PC-9 (cell line): ENCODE results near the gene GPR176. TPM values are rescaled to one million over a fixed set of nuclear protein-coding genes. Genes with fewer than 3 reads are reported as not detected.

Experiments used
- BruUV-seq: library from RNA; stranded (reverse); fragments of 400-500 nt; replicated peaks from 2 replicates; lab custom pipeline; 2021; lab: Mats Ljungman, UMichigan
- CTCF ChIA-PET: fragments of 300-600 bp; sonication (Branson Sonifier 250); formaldehyde crosslinking; loops from one replicate; lab custom pipeline; 2022; ENCODE audit warnings: antibody characterized with exemption; lab: Charles Lee
- POLR2A ChIA-PET: fragments of 300-600 bp; sonication (Branson Sonifier 250); formaldehyde crosslinking; loops from one replicate; lab custom pipeline; 2022; ENCODE audit warnings: antibody characterized with exemption; ENCODE audit not compliant: unreplicated experiment; lab: Charles Lee
- DNase-seq, 2 experiments: peaks; one replicate each; pipeline versions ENCODE4 v3.0.0 to v3.0.0-alpha.2; 2015 to 2022; ENCODE audit warnings: mixed read lengths in 1 of 2
- H2AFZ ChIP-seq: fragments of 200-600 bp; sonication (generic); 2 replicates; pipeline ENCODE4 v1.8.1; 2017; ENCODE audit warnings: antibody characterized with exemption
- H3F3A ChIP-seq: fragments of 200-600 bp; sonication (generic); 2 replicates; pipeline ENCODE4 v1.8.1; 2017; ENCODE audit warnings: antibody characterized with exemption, mild to moderate bottlenecking, low read depth; ENCODE audit not compliant: insufficient read depth
- H3K27ac ChIP-seq: fragments of 200-600 bp; sonication (generic); 2 replicates; pipeline ENCODE4 v1.6.1; 2016; ENCODE audit warnings: mixed run types
- H3K27me3 ChIP-seq: fragments of 200-600 bp; sonication (generic); 2 replicates; pipeline ENCODE4 v1.6.1; 2016; ENCODE audit warnings: low read depth, mixed run types; ENCODE audit not compliant: insufficient read depth
- H3K36me3 ChIP-seq: fragments of 200-600 bp; sonication (generic); 2 replicates; pipeline ENCODE4 v1.6.1; 2016; ENCODE audit warnings: low read depth, mixed run types
- H3K4me1 ChIP-seq: fragments of 200-600 bp; sonication (generic); replicated peaks from 2 replicates; pipeline ENCODE4 v1.6.1; 2016; ENCODE audit warnings: mixed run types; ENCODE audit not compliant: insufficient read depth
- H3K4me2 ChIP-seq: fragments of 200-600 bp; sonication (generic); 2 replicates; pipeline ENCODE4 v1.6.1; 2017; ENCODE audit warnings: mixed run types
- H3K4me3 ChIP-seq: fragments of 200-600 bp; sonication (generic); 2 replicates; pipeline ENCODE4 v1.6.1; 2016; ENCODE audit warnings: mixed run types
- H3K79me2 ChIP-seq: fragments of 200-600 bp; sonication (generic); 2 replicates; pipeline ENCODE4 v1.6.1; 2017; ENCODE audit warnings: low read depth, mixed run types
- H3K9me2 ChIP-seq: fragments of 200-600 bp; sonication (generic); 2 replicates; pipeline ENCODE4 v1.8.1; 2017; ENCODE audit warnings: mild to moderate bottlenecking; ENCODE audit not compliant: insufficient read depth
- H3K9me3 ChIP-seq: fragments of 200-600 bp; sonication (generic); 2 replicates; pipeline ENCODE4 v1.8.1; 2016; ENCODE audit warnings: low read depth; ENCODE audit not compliant: insufficient read depth
- H4K20me1 ChIP-seq: fragments of 200-600 bp; sonication (generic); 2 replicates; pipeline ENCODE4 v1.8.1; 2017; ENCODE audit not compliant: insufficient read depth
- EZH2 ChIP-seq: fragments of 200-600 bp; sonication (generic); IDR thresholded peaks from 2 replicates; pipeline ENCODE4 v1.8.0; 2017; ENCODE audit warnings: antibody characterized with exemption, low read depth
- intact Hi-C: fragments of 100-400 bp; cut with micrococcal nuclease; formaldehyde crosslinking; loops from one replicate; pipeline ENCODE4 v1.10.0; 2022; ENCODE audit not compliant: unreplicated experiment
- total RNA-seq: library from RNA; stranded (reverse); gene quantifications from 2 replicates; pipeline ENCODE4 v1.2.3, GENCODE V29; 2021
- TF ChIP-seq, protein P1 (sequence below): fragments of 200-600 bp; sonication (generic); conservative IDR thresholded peaks from 2 replicates; pipeline ENCODE4 v1.6.1; 2017; ENCODE audit warnings: mixed run types, antibody characterized with exemption, mild to moderate bottlenecking, moderate library complexity

The GPR176 gene
- total RNA-seq, 1 experiment from 2014 or later = 4.7 TPM

DNA sequence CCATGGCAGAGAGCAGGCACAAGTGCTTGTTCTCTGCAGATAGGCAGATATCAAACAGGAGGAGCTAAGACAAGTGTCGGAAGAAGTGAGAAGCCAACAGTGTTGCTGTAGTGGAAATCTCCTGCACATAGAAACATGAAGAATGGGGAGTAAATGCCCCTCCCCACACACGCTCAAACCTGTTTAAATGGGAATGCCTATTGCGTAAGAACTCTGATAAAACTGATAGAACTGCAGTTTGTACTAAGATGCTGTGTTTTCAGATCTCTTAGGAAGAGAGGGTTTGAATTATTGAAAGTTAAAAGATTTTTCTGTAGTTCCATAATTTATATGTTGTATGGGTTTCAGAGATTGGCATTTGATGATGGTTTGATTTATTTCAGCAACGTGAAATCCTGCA, 33.5 kb upstream of the GPR176 start:
- Histone ChIP-seq H3K4me1 (no peaks in the 10 kb centered on the region), H3K36me3 (0 out of 2 replicates have a peak, but pooled peaks cover 5% of the 10 kb centered on the region), H3K9me2 (no peaks in the 10 kb centered on the region), H3K4me3 (no peak overlapping the region), H2AFZ (no peak overlapping the region), H3K9me3 (no peaks in the 10 kb centered on the region), H3K79me2 (no peaks in the 10 kb centered on the region), H3K4me2 (no peak overlapping the region), H4K20me1 (no peaks in the 10 kb centered on the region), H3F3A (no peaks in the 10 kb centered on the region), H3K27me3 (no peaks in the 10 kb centered on the region), H3K27ac (no peak overlapping the region)
- no peak for DNase-seq
- TF ChIP-seq, protein P1, sequence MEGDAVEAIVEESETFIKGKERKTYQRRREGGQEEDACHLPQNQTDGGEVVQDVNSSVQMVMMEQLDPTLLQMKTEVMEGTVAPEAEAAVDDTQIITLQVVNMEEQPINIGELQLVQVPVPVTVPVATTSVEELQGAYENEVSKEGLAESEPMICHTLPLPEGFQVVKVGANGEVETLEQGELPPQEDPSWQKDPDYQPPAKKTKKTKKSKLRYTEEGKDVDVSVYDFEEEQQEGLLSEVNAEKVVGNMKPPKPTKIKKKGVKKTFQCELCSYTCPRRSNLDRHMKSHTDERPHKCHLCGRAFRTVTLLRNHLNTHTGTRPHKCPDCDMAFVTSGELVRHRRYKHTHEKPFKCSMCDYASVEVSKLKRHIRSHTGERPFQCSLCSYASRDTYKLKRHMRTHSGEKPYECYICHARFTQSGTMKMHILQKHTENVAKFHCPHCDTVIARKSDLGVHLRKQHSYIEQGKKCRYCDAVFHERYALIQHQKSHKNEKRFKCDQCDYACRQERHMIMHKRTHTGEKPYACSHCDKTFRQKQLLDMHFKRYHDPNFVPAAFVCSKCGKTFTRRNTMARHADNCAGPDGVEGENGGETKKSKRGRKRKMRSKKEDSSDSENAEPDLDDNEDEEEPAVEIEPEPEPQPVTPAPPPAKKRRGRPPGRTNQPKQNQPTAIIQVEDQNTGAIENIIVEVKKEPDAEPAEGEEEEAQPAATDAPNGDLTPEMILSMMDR = no peak
- TF ChIP-seq EZH2 = no peak
- BruUV-seq = no TSS peak
- CTCF ChIA-PET = no interaction called here
- POLR2A ChIA-PET = interaction anchor here (0.7 to 0.8 kb wide), 2 partner anchors 231 to 1233 kb away, joined by 3 to 4 read pairs; no protein-coding TSS in a partner anchor
- intact Hi-C loops = no loop called here

DNA sequence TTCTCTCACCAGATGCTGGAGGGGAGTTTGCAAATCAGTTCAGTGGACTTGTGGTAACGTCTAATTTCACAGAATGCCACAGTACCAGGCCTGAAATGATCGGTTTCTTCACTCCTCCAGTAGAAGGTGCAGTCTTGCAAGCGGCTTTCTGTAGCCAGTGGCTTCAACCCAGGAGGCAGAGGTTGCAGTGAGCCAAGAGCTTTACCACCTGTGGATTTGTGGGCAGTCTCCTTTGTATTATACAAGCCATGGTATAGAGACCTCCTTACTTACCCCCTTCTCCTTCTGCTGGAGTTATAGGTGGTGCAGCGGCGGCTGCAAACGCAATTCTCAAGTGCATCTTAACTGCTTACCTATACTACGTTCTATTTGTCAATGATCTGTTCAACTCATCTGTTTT, 31.5 kb upstream of the GPR176 start:
- Histone ChIP-seq H4K20me1 (no peaks in the 10 kb centered on the region), H3K36me3 (0 out of 2 replicates have a peak, but pooled peaks cover 5% of the 10 kb centered on the region), H2AFZ (no peak overlapping the region), H3K27me3 (no peaks in the 10 kb centered on the region), H3K4me2 (no peak overlapping the region), H3F3A (no peaks in the 10 kb centered on the region), H3K79me2 (no peaks in the 10 kb centered on the region), H3K9me3 (no peaks in the 10 kb centered on the region), H3K4me3 (no peak overlapping the region), H3K9me2 (no peaks in the 10 kb centered on the region), H3K4me1 (no peaks in the 10 kb centered on the region), H3K27ac (no peak overlapping the region)
- TF ChIP-seq EZH2 = no peak
- TF ChIP-seq, protein P1 = no peak
- DNase-seq = no peak
- POLR2A ChIA-PET = no interaction called here
- intact Hi-C loops = no loop called here
- CTCF ChIA-PET = no interaction called here
- BruUV-seq = no TSS peak

DNA sequence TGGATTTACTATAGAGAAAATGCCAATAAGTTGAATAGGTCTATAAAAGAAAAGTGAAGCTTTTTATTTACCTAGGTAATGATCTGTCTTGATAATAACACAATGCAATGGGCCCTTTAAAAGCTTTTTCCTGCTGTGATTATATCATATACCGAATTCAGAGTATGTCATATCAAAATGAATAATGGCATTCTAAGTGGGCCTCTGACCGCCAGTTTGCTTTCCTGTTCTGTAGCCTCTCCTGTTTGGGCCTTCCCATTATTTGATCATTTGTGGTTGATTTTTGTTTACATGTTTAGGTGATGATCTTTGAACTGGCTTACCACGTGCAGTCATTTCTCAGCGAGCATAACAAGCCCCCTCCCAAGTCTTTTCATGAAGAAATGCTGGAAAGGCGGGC, 28.8 kb upstream of the GPR176 start:
- H3K4me2 ChIP-seq = no peak overlapping the region
- intact Hi-C loops = no loop called here
- 0 out of 2 replicates have a peak, but pooled peaks cover 7% of the 10 kb centered on the region for H3K36me3 ChIP-seq
- no peak for DNase-seq
- no peak overlapping the region for H3K27ac ChIP-seq
- no peaks in the 10 kb centered on the region for H4K20me1 ChIP-seq
- no peaks in the 10 kb centered on the region for H3K9me3 ChIP-seq
- ChIA-PET POLR2A (no interaction called here), CTCF (interaction anchor here (1.0 kb wide), 1 partner anchor 14 kb away, joined by 3 read pairs; no protein-coding TSS in a partner anchor)
- TF ChIP-seq EZH2 = no peak
- TF ChIP-seq, protein P1 = no peak
- H3K79me2 ChIP-seq = no peaks in the 10 kb centered on the region
- no peaks in the 10 kb centered on the region for H3F3A ChIP-seq
- H3K4me3 ChIP-seq = no peak overlapping the region
- no peaks in the 10 kb centered on the region for H3K4me1 ChIP-seq
- no TSS peak for BruUV-seq
- H3K27me3 ChIP-seq = no peaks in the 10 kb centered on the region
- no peak overlapping the region for H2AFZ ChIP-seq
- H3K9me2 ChIP-seq = no peaks in the 10 kb centered on the region
